Measurements from ENCODE around the gene SKAP1.

GRCh38 chr17:48389903-48390302 lies 40.1 kb downstream of the SKAP1 start:
- TF ChIP-seq CTCF (IDR thresholded peaks at IDR 0.05) (no peak), ZFX (IDR thresholded peaks at IDR 0.05; ENCODE audit: borderline replicate concordance) (no peak)
